Fibroblast of skin of right quadriceps (primary cell): ENCODE data around the gene DTNB.

Source experiments
- DNase-seq: peaks from one replicate; pipeline ENCODE4 v3.0.0-alpha.2; 2013

Gene DTNB

DNA sequence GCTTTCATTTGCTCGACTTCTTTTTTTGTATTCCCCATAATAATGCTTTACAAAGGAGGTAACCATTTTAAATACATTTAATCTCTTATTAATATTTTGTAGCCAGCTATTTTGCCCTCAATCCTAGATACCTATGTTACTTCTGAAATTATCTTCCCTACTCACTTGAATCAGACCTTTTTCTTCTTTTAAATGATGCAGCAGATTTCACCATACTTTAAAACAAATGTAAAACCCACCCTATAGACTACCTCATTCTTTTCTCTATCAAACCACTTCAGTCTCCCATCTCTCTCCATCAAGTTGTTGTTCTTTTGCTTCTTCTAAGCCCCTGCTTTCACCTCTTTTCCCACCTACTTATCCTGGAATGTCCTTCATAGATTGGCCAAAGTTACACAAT, 180.2 kb downstream of the DTNB start:
- DNase-seq = no peak

DNA sequence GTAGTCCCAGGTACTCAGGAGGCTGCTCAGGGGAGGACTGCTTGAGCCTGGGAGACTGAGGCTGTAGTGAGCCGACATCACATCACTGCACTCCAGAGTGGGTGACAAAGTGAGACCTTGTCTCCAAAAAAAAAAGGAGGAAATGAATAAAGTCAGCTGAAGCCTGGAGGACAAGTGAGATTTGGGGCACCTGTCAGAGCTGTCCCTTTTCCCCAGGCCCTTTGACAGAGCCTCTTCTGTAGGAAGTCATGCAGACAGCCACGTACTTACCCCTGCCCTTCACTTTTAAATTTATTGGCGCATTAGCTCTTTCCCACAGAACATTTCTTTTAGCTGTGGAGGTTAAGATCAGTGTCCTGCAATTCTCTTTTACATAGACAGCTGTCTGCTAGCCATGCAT, 180.7 kb downstream of the DTNB start:
- no peak for DNase-seq

DNA sequence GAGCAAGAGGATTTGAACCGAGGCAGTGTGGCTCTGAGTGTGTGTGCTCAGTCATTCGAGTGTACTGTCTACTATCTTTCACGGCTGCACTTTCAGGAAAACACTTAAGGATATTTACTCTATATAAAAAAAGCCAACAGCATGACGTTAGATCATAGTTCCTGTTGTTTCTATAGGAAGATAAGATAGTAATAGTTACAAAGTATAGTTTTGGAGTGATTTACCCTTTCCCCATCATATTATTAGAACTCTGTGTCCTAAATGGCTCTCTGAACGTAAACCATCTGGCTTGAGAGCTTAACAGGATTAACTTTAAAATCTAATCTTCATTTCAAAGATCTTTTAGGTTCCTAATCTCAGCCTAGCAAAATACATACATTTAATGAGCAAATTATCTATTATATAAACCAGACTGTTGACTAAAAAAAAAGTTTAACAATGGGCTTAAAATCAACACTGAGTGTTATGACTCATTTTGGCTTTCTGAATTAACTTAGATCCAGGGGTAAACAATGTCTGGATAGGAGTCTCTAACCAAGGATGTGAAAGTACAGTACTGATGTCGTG, 181.3 kb downstream of the DTNB start:
- peak; percentile 36 for DNase-seq

DNA sequence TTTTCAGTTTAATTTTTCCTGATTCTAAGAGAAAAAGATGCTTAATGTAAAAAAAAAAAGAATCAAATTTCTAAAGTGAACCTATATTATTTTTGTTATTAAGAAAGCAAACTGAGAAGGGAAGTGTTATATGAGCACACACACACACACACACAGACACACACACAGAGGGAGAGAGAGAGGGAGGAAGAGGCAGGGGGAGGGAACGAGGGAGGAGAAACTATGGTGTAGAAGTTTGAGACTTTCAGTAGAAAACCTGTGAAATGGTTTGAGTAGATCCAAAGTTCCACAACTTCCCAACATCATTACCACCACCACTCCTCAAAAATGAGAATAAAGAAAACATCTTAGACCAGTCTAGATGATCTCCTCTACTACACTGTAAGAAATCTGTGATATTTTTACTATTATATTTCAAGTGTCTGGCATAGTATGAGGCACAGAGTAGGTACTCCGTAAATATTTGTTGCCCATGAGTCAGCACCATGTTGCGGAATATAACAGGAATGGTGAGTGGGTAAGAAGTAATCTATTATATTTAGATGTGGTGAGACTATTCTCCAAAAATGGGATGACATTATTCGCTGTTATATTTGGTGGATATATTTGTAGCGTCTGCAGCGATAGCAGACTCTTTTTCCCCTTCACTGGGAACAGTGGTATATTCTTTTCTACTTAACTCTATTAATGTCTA, 182.2 kb downstream of the DTNB start:
- peak; percentile 51 for DNase-seq

DNA sequence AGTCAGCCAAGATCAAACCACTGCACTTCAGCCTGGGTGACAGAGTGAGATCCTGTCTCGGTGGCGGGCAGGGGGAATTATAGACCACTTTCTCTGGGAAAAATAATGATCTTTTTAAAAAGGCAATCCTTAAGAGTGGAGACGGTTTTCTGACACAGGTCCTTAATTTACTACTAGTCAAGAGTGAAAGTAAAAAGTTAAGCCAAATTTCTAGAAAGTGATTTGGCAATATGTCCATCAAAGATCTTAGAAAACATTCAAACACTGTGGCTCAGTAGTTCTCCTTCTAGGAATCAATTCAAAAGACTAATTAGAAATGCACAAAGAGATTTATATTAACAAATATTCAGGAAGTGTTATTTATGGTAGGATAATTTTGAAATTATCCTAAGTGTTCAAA, 183.2 kb downstream of the DTNB start:
- no peak for DNase-seq

- no peak for DNase-seq
Measured at GRCh38 chr2:25489631-25490030, 183.7 kb downstream of the DTNB start.

DNA sequence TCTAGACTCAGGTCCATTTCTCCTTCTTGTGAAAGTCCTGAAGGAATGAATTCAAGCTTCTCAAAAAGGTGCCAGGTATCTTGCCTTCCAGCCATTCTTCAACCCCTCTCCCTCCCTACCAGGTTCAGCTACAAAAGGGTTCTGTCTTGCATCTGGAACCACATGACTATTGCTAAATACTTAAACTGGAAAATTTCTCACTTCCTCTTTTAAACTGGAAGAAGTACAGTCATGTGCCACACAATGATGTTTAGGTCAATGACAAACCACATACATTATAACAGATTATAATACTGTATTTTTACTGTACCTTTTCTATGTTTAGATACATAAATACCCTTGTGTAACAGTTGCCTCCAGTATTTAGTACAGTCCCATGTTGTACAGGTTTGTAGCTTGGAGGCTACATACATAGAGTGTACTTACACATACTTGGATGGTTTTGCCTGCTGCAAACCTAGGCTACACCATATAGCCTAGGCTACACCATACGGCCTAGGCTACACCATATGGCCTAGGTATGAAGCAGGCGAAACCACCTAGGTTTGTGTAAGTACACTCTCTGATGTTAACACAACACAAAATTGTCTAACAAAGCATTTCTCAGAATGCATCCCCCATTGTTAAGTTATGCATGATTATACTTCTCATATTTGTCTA, 189.6 kb downstream of the DTNB start:
- no peak for DNase-seq

GRCh38 chr2:25482341-25482740, 191.0 kb downstream of the DTNB start:
- no peak for DNase-seq

DNA sequence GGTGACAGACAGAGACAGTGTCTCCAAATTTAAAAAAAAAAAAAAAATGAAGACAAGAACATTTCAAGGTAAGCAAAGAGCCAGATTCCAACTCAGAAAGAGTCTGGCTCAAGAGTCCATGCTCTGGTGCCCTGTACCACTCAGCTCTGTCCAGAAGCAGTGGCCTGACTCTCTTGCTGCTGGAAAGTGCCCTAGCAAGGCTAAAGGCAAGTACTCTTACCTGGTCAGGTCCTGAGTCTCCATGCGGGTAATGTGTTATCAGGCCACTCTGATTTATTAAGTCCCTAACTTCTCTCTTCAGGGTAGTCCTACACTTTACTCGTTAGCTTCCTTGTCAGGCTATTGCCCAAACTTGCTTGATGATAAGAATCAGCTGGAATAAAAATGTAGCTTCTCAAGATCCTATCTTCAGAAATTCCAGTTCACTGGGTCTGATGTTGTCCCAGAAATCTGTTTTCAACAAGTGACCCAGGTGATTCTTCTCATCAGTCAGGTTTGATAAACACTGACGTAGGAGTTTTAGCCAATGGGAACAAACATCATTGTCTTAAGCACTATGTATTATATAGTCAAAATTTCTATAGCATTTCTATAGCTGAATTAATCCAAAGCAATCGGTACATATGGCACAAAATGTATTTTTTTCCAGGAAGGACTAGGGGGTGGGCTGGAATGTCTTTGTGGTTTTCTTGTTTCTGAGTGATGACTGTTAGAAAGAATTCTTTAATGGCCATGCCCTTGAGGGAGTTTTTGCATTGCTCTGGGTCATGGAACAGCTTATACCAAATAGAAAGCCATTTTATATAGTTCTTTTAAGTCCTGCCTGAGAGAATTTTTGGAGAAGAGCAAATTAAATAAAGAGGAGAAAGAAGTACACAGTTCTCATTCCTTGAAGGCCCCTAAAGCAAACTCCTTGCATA, 191.7 kb downstream of the DTNB start:
- peak; percentile 82 for DNase-seq

- DNase-seq = no peak
Measured at GRCh38 chr2:25480561-25480960, 192.8 kb downstream of the DTNB start.

GRCh38 chr2:25479761-25480160, 193.6 kb downstream of the DTNB start:
- DNase-seq = no peak

GRCh38 chr2:25478736-25479135, 194.6 kb downstream of the DTNB start:
- DNase-seq = no peak

- peak; percentile 42 for DNase-seq
Measured at GRCh38 chr2:25473758-25474340, 199.5 kb downstream of the DTNB start.

DNA sequence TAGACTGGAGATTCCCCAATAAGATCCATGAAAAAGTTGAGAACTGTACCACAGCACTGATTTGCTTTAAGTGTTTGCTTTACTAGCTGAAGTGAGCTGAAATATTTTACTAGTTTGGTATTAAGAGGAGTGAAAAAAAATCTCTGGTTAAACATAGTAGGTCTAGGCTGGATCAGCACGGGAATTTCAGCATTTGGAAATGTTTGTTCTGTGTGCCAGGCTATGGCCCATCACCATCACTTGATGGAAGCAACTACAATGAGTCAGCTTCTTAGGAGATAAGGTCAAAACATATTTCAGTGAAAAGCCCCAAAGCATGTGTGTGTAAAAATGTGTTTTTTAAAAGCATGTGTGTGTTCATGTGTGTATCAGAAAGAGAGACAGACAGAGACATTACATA, 200.2 kb downstream of the DTNB start:
- DNase-seq = no peak

DNA sequence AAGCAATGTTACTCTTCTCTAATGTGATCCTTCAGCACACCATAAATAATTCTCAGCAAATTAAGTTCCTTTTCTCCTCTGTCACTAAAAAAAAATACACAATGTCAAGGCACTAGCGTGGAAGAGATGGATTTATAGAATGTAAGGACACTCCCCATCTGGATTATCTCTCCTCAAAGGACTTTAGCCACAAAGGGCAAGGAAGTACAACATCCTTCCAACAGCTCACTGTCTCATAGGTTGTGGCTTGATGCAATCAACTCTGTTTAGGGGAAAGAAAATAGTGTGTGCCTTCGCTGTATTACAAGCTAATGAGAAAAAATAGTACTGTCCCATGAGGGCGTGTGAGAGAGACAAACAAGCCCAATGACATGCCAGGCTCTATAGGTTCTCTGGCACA, 202.6 kb downstream of the DTNB start:
- peak; percentile 19 for DNase-seq

- DNase-seq = no peak
Measured at GRCh38 chr2:25467743-25468142, 205.6 kb downstream of the DTNB start.

DNA sequence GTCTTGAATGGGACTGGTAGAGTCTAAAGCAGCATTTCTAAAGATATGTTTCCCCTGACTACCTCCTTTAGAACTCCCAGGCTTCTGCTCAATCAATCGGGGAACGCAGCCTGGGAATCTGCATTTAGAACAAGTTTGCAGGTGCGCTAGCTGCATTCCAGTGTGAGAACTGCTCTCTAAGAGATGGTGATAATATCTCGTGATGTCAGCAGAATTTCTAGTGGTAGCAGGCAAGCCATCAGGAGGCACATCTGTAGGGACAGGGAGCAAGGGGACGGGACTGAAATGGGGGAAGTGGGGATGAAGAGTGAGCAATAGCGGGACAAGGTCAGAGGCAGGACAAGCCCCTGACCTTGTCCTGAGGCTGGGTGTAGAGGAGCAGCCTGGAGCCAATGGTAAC, 211.4 kb downstream of the DTNB start:
- no peak for DNase-seq

DNA sequence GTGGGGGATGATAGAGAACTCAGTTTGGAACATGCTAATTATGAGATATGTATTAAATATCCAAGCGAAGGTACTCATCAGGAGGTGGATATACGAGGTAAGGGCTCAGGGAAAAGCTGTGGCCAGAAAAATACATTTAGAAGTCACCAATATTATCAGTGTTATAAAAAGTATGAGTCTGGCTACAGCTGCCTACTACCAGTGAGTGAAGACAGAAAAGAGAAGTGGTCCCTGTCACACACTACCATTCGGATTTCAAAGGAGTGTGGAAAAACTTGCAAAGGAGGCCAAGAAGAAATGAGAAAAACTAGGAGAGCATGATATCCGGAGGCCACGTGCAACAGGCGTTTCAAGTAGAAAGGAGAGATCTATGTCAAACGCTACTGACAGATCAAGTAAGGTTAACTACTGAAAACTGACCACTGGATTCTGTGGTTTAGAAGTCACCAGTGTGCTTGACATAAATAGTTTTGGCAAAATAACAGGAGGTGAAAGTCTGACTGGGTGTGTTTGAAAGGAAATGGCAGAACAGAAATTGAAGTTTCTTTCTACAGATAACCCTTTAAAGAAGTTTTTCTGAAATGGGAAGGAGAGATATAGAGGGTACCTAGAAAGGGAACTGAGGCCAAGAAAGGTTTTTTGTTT, 213.0 kb downstream of the DTNB start:
- no peak for DNase-seq

- no peak for DNase-seq
Measured at GRCh38 chr2:25454824-25455611, 218.4 kb downstream of the DTNB start.

- DNase-seq = peak; percentile 11
Measured at GRCh38 chr2:25453199-25453905, 220.0 kb downstream of the DTNB start.

DNA sequence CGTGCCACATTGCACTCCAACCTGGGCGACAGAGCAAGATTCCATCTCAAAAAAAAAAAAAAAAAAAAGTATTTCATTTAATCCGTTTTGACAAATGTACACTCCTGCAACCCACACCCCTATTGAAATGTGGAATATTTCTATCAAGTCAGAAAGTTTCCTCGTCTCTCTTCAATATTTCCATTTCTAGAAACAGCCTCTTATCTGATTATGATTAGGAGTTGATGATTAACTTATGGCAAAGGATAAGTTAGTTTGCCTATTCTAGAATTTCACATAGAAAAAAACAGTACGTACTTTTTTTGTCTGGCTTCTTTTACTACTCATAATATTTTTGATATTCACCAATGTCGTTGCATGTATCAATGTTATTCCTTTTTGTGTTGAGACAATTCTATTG, 224.6 kb downstream of the DTNB start:
- no peak for DNase-seq
